Activated naive CD4-positive, alpha-beta T cell (primary cell): ENCODE results near the gene FER.

Source experiments
- DNase-seq, 4 experiments: peaks; one replicate each; lab custom pipeline; 2025; lab: John Stamatoyannopoulos, UW

FER gene

DNA sequence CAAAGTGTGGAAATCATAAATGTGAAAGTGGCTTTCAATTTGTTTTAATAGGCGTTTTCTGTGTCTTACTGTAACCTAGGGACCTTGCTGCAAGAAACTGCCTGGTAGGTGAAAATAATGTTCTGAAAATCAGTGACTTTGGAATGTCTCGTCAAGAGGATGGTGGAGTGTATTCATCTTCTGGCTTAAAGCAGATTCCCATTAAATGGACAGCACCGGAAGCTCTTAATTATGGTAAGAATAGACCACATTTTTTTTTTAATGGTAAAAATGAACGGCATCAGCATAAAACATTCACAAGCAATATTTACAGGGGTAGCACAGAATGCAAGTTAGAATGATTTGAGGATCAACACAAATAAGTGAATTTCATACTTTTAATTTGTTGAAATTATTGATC is 433.0 kb downstream of the FER start:
- DNase-seq = no peak

DNA sequence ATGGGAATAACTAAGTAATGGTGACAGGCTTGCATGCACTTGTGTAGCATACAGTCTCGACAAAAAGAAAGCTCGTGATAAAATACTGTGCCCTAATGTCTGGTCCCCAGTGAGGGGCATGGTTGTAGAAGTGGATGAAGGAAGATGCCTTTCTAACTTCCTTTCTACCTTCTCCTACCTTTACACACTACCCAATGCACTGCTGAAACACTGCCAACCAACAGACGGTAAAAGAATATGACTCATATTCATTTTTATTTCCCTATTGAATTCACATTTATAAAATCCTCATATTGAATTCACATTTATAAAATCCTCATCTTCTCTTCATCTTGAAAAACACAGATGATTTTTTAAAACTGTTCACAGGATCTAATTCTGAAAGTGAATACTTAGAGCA is 439.1 kb downstream of the FER start:
- DNase-seq = no peak

DNA sequence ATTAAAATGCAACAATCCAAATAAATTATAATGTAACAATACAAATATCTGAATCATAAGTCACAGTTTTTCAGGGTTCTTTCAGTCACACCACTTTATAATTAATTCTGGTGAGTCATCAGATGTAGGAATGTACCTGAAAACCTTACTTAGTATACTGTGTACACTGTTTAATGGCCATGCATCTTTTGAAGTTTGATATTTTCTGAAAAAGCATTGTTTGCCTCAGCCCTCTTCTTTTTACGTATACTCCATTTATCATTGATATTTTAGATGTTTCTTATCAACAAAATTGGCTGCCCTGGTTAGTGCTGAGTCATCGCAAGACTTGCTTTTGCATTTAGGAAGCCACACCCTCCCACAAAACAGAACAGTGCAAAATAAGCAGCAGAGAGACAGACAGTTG is 443.5 kb downstream of the FER start:
- DNase-seq = no peak

DNA sequence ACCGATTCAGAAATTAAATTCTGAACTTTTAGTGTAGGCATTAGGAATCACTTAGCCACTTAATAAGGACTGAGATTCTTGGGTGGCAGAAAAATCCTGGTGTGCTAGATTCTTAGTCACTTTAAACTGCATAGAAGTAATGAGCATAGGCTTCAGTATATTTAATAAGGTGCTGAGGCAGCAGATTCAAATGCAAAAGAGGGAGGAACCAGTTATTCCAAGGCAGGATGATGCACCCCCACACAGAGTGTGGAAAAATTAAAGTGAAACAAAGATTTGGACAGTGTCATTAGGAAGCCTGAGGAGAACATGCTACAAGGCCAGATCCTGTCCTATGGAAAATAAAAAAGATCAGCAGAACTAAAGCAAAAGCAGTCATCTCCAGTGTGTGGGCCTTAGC is 444.3 kb downstream of the FER start:
- DNase-seq = no peak

DNA sequence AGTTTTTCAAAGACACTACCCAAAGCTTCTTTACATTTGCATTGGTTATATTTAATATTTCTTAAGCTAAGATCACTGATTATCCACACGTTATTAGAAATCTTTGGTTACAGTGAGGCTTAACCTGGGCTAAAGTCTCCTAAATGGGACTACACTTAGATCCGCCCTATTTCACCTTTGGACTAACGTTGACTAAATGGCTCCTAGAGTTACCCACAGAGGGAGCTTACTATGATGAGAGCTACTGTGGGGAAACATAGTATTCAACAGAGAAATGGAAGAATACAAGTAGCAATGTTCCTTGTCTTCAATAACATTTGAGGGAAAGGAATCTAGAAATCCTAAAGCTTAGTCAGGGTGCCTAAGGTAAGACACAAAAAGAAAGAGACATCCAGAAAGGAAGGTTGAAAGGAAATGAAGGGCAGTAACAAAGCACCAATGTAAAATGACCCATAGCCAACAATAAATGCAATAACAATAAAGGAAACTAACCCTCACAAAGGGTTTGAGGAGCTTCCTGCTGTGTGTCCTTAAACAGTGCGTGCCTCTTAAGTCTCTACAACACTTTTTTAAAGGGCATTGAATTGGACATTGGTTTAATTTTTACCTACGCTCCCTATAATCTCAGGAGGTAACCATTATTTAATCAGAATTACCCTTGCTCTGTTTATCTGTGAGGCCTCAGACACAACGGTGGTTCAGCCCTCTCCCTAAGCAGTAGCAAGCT is 445.0 kb downstream of the FER start:
- DNase-seq = no peak

DNA sequence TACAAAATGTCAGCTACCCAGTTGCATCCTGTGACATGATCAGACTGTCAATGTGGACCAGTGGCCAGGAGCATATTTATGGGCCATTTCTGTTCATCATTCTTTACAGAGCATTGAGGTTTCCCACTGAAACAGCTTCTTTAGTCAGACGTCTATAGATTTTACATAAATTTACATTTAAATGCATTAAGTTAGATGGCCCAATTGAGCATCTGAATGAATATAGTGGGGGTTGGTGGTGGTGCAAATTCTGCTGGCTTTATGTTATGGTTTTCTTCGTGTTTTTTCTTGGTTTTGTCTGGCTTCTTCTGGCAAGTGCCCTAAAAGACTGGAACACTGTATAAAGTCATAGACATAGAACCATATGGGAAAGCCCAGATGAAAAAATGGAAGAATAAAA is 448.0 kb downstream of the FER start:
- DNase-seq = no peak

DNA sequence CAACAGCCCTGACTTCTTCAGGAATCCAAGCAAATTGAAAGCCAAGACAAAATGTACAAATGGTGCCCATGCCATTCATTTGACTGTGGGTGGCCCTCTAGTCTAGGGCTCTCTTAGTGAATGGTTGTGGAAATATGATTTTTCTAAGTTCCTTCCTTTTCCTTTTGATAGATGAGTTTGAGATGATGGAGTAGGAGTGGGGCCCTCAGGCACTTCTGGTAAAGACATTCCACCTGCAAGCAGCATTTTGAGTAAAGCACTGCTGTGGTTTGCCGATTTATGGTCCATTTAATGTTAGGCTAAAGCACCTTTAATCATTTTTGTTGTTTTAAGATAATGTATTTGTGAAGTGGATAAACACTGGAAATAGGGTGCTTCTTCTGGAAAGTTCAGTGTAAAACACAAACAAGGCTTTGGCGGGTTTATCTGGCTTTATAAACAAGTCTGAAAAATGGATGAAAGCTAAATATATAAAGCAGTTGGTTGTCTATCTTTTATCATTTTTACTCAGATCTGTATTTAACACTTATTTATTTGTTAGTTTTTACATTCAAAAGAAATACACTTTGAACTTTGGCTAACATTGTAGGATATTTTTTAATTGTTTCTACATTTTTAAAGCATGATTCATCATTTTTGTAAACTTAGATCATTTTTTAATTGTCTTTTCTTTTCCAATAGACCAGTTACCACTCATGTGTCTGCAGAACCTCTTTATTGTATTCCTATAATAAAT is 448.6 kb downstream of the FER start:
- no peak for DNase-seq

DNA sequence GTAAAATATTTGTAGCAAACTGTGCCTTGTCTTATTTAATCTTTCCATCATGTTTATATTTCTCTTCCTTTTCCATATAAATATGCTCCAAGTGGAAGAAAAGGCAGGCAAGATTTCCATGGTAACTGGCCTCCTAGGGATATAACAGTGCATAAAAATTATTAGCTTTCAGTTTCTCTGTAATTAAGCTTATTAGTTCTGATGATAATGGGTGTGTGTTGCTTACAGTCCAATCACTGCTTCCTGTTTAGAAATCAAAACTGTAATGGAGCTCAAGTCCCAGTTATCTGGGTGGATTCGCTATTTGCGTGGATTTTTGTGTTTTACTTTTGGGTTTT is 449.1 kb downstream of the FER start:
- DNase-seq = no peak

DNA sequence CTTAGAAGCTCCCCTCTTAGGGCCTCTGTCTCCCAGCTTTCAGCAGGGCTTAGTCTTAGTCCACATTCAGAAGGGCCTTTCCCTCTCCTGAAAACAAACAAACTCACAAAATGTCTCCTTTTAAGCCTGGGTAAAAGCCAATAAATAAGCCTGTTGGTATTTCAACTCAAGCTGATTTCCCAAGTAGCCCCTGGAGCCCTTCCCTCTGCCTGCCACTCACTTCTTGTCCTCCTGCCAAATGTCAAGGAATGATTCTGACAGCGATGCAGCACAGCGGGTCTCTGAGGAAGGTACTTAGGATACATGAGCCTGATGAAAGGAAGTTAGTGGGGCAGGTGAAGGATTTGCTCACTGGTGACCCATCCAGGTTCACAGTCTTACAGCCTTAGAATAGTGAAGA is 451.6 kb downstream of the FER start:
- no peak for DNase-seq

DNA sequence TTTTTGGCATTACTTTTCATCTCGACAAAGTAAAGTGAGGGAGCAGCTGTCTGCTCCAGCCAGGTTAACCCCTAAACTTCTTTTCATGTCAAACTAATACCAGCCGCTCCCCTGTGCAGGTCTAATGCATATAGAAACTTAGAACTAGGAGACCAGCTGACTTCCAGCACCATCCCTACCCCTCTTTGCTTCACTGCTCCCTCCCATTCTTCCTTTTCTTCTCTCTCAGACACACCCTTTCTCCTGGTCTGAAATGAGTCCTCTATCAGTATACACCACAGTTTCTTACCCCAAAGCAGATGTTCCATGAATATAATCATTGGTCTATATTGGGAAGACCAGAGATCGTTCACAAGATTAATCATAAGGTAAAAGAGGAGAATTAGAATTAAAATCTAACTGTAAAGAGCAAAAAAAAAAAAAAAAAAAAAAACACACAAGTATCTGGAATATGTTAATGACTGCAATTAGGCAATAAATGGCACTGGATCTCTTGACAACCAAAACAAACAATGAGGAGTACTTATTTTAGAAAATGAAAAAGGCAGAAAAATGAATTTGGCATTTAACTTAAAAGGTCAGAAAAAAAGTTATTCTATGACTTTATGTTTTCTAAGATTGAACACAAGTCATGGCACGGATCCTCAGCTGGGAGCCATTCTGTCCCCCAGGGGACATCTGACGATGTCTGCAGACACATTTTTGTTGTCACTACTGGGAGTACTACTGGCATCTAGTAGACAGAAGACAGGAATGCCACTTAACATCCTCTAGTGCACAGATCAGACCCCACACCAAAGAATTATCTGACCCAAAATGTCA is 452.3 kb downstream of the FER start:
- no peak for DNase-seq

DNA sequence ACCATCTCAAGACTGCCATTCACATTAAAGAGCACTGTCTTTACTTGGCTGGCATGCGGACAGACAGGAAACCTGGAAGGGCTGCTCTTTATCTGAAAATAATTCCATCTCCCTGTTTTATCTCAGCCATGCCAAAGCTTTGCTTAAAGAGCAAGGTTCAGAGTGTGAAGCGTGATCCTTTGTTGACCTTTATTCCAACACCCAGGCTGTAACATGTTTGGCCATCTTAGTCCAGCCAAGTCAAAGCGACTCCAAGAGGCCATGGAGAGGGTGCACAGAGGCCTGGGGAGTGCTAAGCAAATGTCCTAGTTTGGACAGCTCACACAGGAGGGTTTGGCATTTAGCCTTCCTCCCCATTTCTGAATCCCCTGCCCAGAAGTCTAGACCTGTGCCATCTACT is 467.3 kb downstream of the FER start:
- DNase-seq = no peak

DNA sequence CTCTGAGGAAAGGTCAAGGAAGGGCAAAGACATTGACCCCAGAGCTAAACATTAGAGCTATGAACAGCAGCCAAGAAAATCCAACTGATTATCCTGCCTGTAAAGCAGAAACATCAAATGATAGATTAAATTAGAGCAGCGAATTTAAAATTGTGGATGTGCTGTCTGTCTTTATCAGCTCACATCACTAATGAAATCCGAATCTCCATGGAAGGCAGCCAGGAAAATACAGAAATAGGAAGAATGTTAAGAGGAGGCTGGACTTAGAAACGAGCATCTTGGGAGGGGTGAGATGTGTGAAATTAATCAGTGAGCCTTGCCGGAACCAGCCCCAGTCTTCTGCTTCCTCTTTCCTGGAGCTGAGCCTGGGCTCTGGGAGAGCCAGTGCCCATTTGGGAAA is 471.1 kb downstream of the FER start:
- no peak for DNase-seq

DNA sequence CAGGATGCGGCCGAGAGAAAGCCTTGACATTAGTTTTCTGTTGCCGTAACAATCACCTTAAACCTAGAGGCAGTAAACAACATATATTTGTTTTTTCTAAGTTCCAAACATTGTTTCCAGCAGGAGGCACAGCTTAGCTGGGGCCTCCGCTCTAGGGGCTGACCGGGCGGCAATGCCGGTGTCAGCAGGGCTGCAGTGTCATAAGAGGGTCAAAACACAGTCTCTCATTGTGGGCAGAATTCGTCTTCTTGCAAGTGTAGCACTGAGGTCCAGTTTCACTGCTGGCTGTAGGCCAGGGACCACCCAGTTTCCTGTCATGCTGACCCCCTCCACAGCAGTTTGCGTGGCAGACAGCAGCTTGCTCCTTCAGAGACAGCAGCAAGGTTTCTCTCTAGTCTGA is 475.8 kb downstream of the FER start:
- DNase-seq = no peak

DNA sequence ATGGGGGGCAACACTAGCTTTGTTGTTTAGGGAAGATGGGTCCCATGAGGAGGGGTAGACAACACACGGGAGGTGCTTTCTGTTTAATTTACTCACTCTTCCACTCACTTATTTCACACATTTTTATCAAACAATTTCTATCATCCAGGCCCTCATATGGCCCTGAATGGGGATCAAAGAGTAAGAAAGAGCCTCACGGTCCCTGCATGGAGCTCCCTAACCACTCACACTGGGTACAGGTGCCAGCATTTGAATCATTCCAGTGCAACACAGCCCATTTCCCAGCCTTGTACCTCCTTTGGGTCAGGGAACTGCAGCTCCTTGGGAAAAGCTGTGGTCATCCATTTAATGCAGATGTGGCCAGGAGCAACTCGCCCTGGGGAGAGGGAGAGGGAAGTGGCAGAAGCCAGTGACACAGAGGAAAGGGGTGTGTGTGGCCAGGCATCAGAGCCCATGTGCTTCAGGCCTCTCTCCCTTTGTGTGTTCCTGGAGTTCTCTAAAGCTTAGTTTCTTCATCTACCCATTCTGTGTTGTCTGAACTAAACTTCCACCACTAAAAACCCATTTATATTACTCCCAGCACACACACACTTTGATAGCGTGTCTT is 476.7 kb downstream of the FER start:
- DNase-seq = no peak

DNA sequence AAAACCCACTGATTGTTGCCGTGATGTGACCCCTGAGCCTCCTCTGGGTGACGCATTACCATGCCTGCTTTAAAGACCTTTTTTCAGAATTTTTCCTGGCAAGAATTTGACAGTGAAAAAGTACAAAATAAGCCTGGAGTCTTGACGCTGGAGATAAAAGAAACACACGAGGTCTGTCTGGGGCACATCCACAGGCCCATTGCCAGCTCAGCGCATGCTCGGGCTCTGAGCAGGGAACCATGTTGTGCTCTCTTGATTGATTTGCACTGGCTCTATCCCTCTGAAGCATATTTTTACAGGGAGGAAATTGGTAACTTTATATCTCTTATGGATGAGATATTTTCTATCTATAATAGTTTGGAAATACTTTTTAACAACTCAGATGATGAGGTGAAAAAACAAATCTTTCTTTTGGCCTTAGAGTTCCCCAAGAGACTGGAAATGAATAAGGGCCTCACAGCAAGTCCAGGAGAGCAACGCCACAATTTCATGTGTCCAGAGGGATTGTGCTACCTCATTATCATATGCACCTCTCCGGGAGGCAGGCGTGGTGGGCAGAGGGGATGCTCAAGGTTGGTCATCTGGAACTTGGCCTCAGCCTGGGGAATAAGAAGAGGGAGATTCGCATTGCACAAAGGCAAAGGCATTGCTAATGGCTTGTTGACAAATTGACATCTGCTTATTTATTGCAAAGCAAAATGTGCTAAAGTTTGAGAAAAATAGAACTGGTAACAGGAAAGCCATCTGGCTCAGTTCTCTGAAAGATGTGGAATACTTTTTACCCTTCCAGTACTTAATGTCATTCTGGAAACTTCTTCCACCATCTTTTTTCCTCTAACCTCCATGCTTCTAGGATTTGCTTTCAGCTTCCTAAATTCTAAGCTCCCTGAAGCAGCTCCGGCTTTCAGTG is 478.3 kb downstream of the FER start:
- no peak for DNase-seq

DNA sequence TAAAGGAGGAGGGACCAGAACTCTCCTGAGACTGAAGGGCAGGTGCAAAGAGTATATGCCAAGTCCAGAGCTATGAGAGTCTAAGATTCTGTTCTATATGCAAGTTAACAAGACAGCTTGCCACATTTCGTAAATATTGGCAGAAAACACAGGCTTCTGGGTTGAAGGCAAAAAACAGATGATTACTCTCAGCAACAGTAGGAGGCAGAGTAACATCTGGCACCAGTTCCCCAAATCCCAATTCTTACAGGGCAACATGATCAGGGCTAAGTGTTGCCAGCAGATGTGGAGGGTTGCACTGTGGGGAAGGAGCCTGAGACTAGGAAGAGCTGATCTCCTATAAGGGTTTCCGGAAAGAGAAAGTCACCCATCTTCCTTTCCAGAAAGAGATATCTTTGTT is 482.7 kb downstream of the FER start:
- DNase-seq = no peak

DNA sequence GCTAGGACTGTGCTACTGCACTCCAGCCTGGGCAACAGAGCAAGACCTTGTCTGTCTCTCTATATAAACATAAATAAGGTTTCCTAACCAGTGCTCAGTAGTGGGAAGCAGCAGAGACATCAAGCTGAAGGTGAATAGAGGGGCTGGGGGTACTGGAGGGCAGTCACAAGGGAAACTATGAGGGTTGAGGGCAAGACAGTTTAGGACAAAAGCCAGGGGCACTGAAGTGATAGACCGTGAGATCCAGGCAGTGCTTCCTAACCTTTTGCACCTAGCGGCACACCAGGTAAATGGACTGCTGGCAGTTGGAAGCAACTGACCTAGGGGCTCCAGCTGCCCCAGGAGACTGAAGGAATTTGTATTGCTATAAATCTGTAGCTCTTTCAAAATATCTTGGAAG is 483.6 kb downstream of the FER start:
- DNase-seq = no peak

DNA sequence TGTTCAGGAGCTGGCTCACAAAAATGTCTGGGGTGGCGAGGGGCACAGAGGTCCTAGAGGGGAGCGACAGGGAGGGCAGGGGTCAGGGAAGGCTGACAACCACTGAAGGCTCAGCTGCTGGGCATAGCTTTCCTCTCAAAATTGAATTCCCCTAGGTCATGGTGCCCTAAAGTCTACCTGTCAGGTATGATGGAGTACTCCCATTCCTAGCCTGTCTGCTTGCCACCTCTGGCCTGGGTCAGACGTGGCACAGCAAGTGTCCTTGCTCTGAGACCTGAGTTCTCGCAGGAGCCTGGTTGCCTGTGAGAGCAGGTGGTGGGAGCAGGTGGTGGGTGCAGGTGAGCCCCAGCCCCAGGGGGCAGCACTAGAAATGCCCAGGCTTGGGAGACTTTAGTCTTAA is 486.7 kb downstream of the FER start:
- DNase-seq = no peak

DNA sequence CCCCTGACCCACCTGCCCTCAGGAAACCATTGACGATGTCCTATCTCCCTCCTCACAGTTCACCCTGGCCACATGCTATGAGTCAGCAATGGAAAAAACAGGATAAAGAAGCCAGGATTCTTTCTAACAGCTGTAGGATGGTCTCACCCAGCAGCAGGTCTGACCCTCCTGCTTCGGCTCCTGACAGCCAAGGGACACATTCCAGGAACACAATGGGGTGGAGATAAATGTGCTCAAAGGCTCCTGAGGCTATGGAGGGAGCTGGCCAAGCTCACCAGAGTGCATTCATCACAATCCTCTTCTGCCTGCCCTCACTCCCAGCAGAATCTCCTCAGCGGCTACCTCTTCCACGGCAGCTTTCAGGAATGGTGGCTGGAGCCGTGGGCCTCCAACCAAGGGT is 491.8 kb downstream of the FER start:
- no peak for DNase-seq

DNA sequence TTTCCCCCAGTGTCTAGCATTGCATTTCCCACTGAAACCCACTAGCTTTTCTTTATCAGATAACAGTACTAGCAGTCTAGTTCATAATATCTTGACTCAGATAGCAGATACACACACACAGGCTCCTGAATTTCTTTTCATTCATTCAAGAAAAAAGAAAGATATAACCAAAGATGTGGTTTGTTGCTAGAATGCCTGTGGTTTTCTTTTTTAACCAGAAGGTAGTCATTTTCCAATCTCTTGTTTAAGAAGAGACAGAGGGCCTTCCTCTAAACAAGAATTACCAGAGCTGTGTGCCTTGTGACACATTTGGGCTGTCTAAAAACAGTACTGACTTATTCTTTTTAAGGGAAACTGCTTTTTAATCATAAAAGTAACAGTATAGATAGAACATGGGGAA is 494.8 kb downstream of the FER start:
- DNase-seq = no peak

DNA sequence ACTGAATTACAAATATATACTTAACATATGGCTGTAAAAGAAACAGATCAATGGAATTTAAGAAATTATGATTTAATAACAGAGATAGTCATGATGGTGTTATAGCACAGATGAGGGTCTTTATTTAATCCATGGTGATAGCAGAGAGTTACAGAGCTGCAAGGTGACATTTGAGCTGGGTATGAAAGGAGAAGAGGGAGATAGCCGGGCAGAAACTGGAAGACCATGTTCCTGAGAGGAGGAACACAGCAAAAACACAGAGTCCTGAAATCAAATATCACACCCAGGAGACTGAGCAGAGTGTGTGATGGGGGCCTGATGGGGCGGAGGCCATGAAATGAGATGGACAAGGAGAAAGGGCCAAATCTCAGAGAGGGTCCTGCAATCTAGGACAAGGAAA is 498.7 kb downstream of the FER start:
- DNase-seq = no peak
